PFSK-1 (cell line): ENCODE results near the gene ABCG8.

ENCODE experiments used
- FOXP2 ChIP-seq: optimal IDR thresholded peaks from 2 replicates; pipeline ENCODE3; 2011; ENCODE audit warnings: borderline replicate concordance, control low read depth, inconsistent platforms; ENCODE audit not compliant: insufficient read depth; ENCODE audit errors: extremely low read length, extremely low read depth
- POLR2AphosphoS5 ChIP-seq: IDR thresholded peaks from 2 replicates; pipeline ENCODE4 v1.6.1; 2012; ENCODE audit warnings: low read depth, mild to moderate bottlenecking, control low read depth, low read length, moderate library complexity
- SIN3A ChIP-seq: IDR thresholded peaks from 2 replicates; pipeline ENCODE4 v1.6.1; 2012; ENCODE audit warnings: mild to moderate bottlenecking, low read length, moderate library complexity, borderline replicate concordance; ENCODE audit not compliant: insufficient read depth
- TAF1 ChIP-seq: IDR thresholded peaks from 2 replicates; pipeline ENCODE4 v1.6.1; 2012; ENCODE audit warnings: low read length, control low read depth, borderline replicate concordance; ENCODE audit not compliant: insufficient read depth
- TF ChIP-seq, protein P1 (sequence below), 2 experiments: IDR thresholded peaks; 2 replicates each; pipeline versions ENCODE4 v1.6.1 to v1.8.0; 2011 to 2012; ENCODE audit warnings: low read depth in 2 of 2, low read length in 2 of 2, control low read depth in 1 of 2, inconsistent platforms in 1 of 2, mild to moderate bottlenecking in 1 of 2, moderate library complexity in 1 of 2; ENCODE audit not compliant: insufficient read depth in 1 of 2

The ABCG8 gene

DNA sequence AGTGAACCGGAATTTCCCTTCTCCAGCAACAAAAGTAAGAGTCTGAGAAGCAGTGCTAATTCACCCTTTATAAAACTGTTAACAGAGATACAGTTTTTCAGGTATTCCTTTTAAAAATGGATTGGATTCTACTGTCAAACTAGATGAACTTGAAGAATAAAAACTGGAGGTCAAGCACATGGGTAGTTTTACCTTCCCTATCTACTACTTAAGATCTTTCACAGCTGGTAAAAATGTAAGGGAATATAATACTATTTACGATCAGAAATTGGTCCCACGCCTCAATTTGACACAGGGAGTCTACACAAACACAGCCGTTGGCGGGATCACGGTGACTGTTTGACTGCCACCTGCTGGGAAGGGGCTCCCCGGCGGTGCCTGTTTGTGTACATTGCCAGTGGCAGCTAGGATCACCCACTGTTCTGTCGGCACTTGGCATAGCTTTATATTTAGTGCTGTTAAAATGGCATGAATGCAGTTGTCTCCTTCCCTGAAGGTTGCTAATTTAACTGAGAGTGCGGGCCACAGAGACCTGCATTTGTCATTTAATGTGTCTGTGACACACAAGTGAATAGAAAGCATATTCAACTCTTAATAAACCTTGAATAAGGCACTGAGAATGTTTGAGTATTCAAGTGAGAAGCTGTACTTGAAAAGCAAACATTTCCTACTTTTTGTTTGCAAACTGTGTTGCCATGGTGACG lies 59.5 kb downstream of the ABCG8 start:
- no peak for TF ChIP-seq TAF1
- TF ChIP-seq POLR2AphosphoS5 = no peak
- no peak for TF ChIP-seq SIN3A
- TF ChIP-seq, protein P1, sequence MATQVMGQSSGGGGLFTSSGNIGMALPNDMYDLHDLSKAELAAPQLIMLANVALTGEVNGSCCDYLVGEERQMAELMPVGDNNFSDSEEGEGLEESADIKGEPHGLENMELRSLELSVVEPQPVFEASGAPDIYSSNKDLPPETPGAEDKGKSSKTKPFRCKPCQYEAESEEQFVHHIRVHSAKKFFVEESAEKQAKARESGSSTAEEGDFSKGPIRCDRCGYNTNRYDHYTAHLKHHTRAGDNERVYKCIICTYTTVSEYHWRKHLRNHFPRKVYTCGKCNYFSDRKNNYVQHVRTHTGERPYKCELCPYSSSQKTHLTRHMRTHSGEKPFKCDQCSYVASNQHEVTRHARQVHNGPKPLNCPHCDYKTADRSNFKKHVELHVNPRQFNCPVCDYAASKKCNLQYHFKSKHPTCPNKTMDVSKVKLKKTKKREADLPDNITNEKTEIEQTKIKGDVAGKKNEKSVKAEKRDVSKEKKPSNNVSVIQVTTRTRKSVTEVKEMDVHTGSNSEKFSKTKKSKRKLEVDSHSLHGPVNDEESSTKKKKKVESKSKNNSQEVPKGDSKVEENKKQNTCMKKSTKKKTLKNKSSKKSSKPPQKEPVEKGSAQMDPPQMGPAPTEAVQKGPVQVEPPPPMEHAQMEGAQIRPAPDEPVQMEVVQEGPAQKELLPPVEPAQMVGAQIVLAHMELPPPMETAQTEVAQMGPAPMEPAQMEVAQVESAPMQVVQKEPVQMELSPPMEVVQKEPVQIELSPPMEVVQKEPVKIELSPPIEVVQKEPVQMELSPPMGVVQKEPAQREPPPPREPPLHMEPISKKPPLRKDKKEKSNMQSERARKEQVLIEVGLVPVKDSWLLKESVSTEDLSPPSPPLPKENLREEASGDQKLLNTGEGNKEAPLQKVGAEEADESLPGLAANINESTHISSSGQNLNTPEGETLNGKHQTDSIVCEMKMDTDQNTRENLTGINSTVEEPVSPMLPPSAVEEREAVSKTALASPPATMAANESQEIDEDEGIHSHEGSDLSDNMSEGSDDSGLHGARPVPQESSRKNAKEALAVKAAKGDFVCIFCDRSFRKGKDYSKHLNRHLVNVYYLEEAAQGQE (IDR thresholded peaks at IDR 0.05; ENCODE audit: insufficient read depth in 1 of 2, low read depth in 2 of 2, low read length in 2 of 2) = no peak
- no peak for TF ChIP-seq FOXP2

DNA sequence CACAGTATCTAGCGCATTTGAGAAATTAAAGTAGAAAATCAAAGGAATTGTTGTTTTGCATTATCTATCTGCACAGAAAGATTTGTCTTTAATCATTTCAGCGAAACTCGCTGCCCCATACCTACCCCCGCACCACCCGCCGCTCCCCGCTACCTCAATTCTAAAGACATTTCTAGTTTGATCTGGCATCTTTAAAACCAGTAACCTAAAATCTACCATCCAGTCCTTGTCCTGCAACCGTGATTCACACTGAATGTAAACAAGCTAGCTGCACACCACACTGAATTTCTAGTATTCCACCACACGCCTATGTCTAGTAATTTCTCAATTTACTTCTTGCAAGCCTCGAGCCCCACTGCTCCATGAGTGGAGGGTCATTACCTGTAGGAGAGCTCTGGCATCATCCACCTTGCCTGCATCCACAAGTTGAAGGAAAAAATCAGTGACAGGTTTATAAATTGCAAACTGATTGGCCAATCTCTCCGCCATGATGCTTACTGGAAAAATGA lies 60.1 kb downstream of the ABCG8 start:
- TF ChIP-seq POLR2AphosphoS5 (no peak), FOXP2 (no peak), SIN3A (no peak), TAF1 (no peak)
- TF ChIP-seq, protein P1 (IDR thresholded peaks at IDR 0.05; ENCODE audit: insufficient read depth in 1 of 2, low read depth in 2 of 2, low read length in 2 of 2) = no peak

DNA sequence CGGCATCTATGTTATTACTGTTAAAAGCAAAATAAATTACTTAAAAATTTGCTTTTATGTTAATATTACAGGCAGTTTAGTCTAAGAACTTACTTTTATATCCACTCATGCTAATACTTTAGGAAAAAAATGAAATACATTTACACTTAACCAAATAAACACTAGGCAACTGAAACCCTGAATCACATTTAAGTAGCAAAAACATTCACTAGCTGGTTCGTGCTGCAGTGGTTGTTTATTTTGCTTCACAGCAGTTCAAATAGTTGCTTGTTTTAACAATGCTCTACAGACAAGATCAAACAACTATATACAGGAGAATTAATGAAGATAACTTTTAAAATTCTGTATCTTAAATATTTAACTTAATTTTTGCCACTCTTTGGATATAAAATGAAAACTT lies 60.8 kb downstream of the ABCG8 start:
- no peak for TF ChIP-seq SIN3A
- no peak for TF ChIP-seq FOXP2
- TF ChIP-seq POLR2AphosphoS5 = no peak
- TF ChIP-seq, protein P1 (IDR thresholded peaks at IDR 0.05; ENCODE audit: insufficient read depth in 1 of 2, low read depth in 2 of 2, low read length in 2 of 2) = no peak
- no peak for TF ChIP-seq TAF1

GRCh38 chr2:43905371-43905803 lies 66.6 kb downstream of the ABCG8 start:
- TF ChIP-seq SIN3A (no peak), TAF1 (no peak), FOXP2 (no peak), POLR2AphosphoS5 (no peak)
- TF ChIP-seq, protein P1 (IDR thresholded peaks at IDR 0.05; ENCODE audit: insufficient read depth in 1 of 2, low read depth in 2 of 2, low read length in 2 of 2) = no peak
